Dermis microvascular lymphatic vessel endothelial cell (primary cell): ENCODE results near the gene MAP2K3. TPM values are rescaled to one million over a fixed set of nuclear protein-coding genes. Genes with fewer than 3 reads are reported as not detected.

Experiments used
- DNase-seq, 2 donors: peaks; one replicate each; pipeline versions ENCODE4 v3.0.0 to v3.0.0-alpha.2; 2010; ENCODE audit warnings: low read depth in 2 of 2
- total RNA-seq: library from RNA; depleted of rRNA; stranded (reverse); fragments of >200 nt; gene quantifications from 2 replicates; pipeline ENCODE4 v1.2.1, GENCODE V29; 2014

Gene MAP2K3
- total RNA-seq, 1 donor from 2014 or later: 14.2 TPM

- DNase-seq: peak in 1 of 2 donors; percentile 59
Observed at GRCh38 chr17:21282231-21282630, 2.3 kb upstream of the MAP2K3 start.

- DNase-seq: no peak
Observed at GRCh38 chr17:21282850-21283249, 1.7 kb upstream of the MAP2K3 start.

- peak in 1 of 2 donors; percentile 63 for DNase-seq
Observed at GRCh38 chr17:21283482-21284318, 811 bp upstream of the MAP2K3 start.

DNA sequence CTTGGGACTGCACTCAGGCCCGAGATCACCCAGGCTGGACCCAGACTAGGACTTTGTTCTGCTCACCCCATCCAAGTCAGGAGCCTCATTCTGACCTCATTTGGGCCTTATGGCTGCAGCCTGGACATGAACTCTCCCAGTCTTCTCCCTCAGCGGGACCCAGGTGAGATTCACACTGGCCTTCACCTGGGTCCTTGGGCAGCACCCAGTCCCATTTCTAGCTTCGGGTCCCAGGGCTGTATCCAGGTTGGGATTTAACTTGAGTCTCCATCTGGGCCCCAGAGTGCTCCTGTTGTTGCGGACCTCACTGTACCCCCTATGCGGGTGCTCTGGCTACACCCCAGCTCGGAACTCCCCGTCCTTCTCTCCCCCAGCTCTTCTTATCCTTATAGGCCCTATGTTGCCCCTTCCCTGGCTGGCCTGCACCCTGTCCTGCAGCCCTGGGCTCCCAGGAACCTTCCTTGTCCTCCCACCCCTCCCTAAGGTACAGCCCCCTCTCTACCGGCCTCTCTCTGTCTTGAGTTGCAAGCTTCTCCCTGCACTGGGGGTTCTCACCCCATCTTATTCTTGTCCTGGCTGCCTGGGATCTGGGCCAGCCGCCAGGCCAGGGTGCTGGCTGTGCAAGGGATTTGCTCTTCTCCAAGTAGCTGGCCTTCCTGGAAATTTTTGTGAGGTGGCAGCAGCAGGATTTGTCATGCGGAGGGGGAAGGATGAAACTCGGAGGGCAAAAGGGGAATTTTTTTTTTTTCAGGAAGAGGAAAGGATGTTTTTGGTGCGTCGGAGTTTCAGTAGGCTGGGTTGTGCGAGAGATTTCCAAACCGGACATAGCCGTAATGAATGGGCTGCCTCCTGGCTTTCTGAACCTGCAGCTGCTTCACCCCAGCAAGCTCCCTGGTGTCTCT lies 904 bp downstream of the MAP2K3 start:
- DNase-seq: peak; percentile 47 to 69

DNA sequence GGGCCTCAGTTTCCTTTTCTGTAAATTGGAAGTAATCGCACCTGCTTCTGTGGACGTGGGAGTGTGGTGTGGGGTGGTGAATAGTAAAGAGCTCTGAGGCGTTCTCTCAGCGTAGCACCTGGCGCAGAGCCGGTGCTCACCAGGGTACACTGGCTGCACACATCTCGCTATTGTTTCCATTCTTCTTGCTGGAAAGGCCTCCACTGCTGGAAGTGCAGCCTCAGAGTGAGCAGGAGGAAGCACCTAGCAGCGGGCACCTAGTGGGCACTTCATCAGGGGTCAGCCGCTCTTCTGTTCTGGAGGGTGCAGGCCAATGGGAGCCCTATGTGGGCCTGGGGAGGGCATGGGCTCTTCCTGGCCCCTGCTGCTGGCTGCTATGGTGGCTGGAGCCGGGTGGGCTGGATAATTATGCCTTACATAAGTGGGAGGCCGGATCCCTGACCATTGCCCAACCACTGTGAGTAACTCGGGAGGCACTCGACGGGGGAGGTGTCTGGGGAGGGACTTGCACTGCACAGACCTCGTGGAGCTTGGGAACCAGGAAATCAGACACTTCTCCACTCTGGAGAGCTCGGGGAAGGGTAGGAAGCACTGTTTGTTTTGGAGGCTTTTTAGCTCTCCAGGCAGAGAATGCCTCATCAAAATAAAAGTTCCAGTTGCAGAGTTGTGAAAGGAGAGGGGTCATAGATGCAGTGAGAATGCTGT lies 1.7 kb downstream of the MAP2K3 start:
- DNase-seq: peak; percentile 93 to 98

DNA sequence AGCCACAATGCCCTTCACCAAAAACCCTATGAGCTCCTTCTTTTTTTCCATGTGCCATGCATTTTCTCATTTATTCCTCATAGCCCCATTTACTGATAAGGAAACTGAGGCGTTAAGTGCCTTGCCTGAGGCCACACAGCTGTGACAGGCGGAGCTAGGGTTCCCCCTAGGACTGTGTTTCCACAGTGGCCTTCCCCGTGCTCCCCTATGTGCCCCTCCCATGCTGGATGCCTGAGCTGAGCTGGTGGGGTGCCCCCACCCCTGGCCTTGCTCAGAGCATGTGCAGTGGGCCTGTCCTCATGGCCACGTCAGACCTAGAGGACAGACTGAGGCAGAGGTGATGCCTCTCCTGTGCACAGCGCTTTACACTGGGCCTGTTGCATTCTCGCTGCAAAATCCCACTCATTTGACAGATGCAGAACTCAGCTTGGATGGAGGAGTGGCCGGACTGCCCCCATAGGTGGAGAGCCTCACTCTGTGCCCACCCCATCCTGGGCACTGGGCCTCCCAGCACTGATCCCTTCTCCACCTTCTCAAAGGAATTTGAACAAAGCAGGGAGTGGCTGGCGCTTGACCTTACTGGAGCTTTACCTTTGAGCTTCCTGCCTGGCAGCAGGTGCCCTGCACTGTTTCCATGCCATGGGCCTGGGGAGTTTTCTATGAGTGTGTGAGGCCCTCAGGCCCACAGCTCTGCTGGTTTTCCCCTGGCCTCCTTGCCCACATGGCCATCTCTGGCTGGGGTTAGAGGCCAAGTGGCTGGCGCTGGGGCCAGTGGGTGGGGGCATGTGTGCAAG lies 2.6 kb downstream of the MAP2K3 start:
- DNase-seq: no peak

- DNase-seq: peak; percentile 93 to 97
Observed at GRCh38 chr17:21287703-21288449, 3.4 kb downstream of the MAP2K3 start.

- no peak for DNase-seq
Observed at GRCh38 chr17:21288571-21289017, 4.1 kb downstream of the MAP2K3 start.

DNA sequence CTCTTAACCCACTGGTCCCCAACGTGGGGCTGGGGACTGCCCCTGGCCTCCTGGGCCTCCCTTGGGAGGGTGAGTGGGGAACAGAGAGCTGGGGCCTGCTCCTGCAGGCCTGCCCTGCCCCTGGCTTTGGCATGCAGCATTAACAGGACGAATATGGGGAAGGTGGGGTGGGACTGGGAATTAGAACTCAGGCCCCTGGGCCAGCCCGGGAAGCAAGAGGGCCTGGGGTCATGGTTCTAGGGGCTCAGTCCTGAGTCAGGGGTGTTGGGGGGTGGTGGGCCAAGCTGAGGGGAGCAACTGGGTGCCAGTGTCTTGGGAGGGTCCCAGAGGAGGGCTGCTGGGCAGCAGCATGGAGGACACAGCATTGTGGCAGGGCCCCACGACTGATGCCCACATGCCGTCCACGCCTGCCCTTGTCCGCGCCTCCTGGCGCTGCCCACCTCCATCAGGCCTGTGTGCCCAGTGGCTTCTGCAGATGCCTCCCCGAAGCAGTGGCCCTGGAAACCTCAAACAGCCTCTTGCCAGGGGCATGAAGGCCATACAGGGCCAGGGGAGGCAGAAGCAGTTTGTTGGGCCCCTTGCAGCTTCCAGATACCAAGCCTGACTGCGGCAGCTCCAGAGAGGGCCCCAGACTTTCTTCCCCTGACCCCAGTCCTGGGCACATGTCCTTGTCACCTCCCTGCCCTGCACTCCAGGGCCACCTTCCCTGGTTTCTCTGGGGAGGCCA lies 4.8 kb downstream of the MAP2K3 start:
- no peak for DNase-seq

GRCh38 chr17:21289902-21290571 lies 5.5 kb downstream of the MAP2K3 start:
- no peak for DNase-seq

GRCh38 chr17:21291357-21291756 lies 6.8 kb downstream of the MAP2K3 start:
- DNase-seq: no peak

DNA sequence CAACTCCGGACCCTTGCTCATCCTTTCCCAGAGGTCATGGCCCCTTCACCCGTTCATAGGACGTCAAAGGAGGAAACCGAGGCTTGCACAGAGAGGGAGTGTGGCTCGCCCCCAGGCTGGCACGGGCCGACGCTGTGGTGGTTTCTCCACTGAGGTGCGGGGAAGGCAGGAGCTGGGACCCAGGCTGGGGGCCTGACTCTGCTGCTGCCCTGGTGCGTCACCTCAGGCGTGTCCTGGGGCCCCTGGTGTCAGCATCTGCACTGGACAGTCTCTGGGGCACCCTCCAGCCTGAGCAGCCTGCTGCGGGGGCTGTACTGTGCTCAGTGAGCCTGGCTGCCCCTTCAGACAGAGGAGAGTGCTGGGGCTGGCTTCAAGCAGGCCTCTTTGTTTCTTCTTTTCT lies 7.4 kb downstream of the MAP2K3 start:
- DNase-seq: no peak

GRCh38 chr17:21292867-21293830 lies 8.6 kb downstream of the MAP2K3 start:
- no peak for DNase-seq

DNA sequence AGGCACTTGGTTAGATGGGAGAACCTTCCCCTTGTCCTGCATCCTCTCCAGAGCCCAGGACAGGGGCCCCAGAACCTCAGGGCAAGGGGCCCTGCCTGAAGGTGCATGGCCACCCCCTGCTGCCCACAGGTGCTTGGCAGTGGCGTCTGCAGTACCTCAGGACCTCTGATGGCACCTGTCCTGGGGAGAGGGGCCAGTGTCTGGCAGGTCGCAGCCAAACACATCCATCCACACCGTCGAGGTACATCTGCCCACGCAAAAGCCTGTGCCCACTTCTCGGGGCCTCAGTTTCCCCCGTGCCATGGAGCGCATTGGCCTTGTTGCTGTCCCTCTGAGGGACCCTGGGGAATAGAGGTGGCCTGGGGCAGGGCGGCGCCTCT lies 9.3 kb downstream of the MAP2K3 start:
- DNase-seq: no peak

DNA sequence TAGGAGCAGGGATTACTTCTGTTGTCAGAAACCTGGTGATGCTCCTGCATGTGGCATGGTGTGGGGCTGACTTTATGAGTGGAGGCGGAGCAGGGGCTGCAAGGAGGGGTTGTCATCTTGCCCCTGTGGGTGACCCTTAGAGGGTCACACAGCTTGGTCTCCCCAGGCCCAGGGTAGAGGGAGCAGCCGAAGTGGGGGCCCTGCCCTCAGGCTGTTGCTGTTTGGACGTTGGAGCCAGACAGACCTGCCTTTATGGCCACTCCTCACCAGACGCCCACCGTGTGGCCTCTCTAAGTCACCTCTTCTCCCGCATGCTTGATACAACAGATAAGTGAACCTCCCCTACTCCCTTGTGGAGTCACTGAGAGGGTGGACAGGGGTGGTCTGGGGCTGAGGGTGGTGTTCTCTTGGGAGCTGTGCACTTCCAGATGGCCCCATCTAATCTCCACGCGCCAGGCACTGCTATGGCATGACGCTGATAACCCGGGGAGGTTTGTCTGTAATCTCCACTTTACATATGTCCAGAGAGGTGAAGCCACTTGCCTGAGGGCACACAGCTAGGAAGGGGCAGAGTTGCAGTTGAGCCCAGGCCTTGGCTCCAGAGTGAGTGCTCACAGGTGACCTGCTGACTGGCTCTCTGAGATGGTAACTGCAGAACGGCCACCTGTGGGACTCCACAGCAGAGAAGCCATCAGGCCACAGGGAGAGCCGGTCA lies 10.0 kb downstream of the MAP2K3 start:
- DNase-seq: no peak

DNA sequence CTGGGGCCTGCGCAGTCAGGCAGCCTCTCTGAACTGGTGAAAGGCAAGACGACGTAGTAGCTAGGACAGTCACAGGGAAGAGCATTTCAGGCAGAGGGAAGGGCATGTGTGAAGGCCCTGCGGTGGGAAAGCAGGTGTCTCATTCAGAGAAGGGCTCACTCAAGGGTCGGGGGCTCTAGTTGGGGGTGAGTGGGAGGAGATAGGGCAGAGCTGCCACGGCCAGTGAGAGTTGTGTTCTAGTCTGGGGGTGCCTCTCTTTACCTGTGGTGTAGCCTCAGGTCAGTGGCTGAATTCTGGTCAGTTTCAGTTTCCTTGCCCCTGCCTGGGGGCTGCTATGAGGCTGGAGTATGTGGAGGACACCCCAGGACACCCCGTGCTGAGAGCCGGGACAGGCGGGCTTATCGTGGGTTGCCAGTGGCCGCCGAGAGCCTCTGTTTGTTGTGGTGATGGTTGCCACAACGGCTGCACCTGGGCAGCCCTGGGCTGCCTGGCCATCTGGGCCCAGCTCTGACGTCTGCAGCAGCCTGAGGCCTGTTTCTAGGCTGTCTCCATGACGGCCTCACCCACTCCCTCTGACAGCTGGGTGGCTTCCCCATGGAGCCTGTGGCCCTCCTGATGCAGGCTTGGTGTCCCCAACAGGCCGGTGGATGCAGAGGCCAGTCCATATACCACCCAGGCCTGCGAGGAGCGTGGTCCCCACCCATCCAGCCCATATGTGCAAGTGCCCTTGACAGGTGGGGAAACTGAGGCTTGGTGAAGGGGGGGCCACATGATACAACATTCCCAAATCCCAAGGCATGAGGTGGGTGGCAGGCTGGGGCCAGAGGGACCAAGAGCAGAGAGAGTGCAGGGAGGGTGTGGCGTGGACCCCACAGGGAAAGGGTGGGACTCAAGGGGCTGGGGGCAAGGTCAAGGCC lies 10.8 kb downstream of the MAP2K3 start:
- DNase-seq: no peak
